Measurements from ENCODE around the gene FAM89B. TPM values are rescaled to one million over a fixed set of nuclear protein-coding genes. Genes with fewer than 3 reads are reported as not detected.

The FAM89B gene
- polyA plus RNA-seq, 3 donors: 51.3 to 139 (median 70.8) TPM

DNA sequence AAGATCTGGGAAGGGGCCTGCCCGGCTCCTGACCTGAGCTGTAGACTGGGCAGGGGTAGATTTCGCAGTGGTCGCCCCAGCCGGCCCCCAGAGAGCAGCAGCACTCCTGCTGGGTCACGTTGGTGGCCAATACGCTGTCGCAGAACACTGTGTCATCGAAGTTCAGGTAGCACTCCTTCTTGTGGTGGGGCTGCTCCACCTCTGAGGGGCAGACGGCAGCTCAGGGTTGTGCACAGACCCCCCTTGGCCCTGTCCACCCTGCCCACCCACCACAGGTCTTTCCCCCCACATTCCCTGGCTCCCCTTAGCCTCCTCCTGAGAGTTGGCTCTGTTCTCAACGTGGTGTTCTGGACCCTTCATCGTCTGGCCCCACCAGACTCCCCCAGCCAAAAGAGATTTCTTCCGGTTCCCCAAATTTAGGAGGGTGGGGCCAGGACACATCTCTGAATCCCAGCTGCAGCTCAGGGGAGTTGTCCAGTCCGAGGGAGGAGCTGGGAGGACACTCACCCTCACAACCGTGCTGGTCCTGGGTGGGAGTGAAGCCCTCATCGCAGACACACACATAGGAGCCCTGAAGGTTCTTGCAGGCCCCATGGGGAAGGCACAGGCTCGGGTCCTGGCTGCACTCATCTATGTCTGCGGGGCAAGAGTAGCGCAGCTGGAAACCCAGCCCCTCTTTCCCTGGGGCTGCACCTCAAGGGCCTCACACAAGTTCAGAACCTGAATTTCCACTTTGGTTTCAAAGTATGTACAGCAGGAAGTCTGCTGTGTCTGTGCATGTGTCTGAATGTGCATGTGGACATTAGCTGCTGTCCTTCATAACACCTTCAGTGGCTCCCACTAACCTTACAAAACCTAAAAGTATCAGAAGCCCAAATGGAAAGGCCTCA is 31.0 kb upstream of the FAM89B start:
- no peaks in the 10 kb centered on the region for H3K9me3 ChIP-seq (replicated peaks in 1 of 2; ENCODE audit: control insufficient read depth in 1 of 2, insufficient read depth in 1 of 2, low read length in 2 of 2)
- Mint-ChIP-seq H3K36me3 (peaks cover 11 to 26% of the 10 kb centered on the region in 2 donors), H3K4me1 (peaks cover 20% of the 10 kb centered on the region), H3K4me3 (peak overlapping the region; percentile 82 to 86), H3K9me3 (no peaks in the 10 kb centered on the region), H3K27me3 (ENCODE audit: low read depth in 3 of 3) (peaks cover 9 to 12% (median 11%) of the 10 kb centered on the region in 3 donors), H3K27ac (peak overlapping the region; percentile 72 to 88 (median 85))
- peak overlapping the region; percentile 20 to 49 for H3K27ac ChIP-seq (ENCODE audit: low read depth in 1 of 2, low read length in 2 of 2)
- DNase-seq: no peak
- peak overlapping the region; percentile 48 to 90 (median 51) for H3K4me3 ChIP-seq (replicated peaks in 1 of 3; ENCODE audit: low read depth in 2 of 3, low read length in 3 of 3)
- H3K79me2 ChIP-seq (ENCODE audit: insufficient read depth, low read length): no peaks in the 10 kb centered on the region
- peak; percentile 7 for TF ChIP-seq CTCF (IDR thresholded peaks at IDR 0.05)
- H2AFZ ChIP-seq (ENCODE audit: insufficient read depth, low read depth, low read length, poor library complexity, severe bottlenecking): peak overlapping the region; percentile 90
- H3K4me2 ChIP-seq (replicated peaks; ENCODE audit: extremely low read depth, low read length, poor library complexity, severe bottlenecking): peak overlapping the region; percentile 99
- peak overlapping the region; percentile 54 for H3K9ac ChIP-seq (ENCODE audit: insufficient read depth, low read length, poor library complexity, severe bottlenecking)
- peaks cover 22 to 24% of the 10 kb centered on the region in 2 donors for H3K36me3 ChIP-seq (replicated peaks in 1 of 2; ENCODE audit: control insufficient read depth in 1 of 2, insufficient read depth in 2 of 2, low read length in 2 of 2)
- H4K20me1 ChIP-seq (ENCODE audit: insufficient read depth, low read length): peaks cover 5% of the 10 kb centered on the region
- intact Hi-C loops (cut with micrococcal nuclease): loop anchor here (2.0 to 10.0 kb wide), 3 partner anchors 33 to 73 kb away; partner anchors contain the start of genes MAP3K11 (in 2 of the 2) and PCNX3 (in 1 of the 2)
- 33% methylated on average over 14 of the region's 18 CpGs for WGBS (ENCODE audit: insufficient coverage)
- no peaks in the 10 kb centered on the region for H3K27me3 ChIP-seq (ENCODE audit: control insufficient read depth in 2 of 2, insufficient read depth in 2 of 2, low read length in 2 of 2)
- peaks cover 16 to 34% of the 10 kb centered on the region in 2 donors for H3K4me1 ChIP-seq (ENCODE audit: control insufficient read depth in 1 of 2, insufficient read depth in 2 of 2, low read length in 2 of 2)

- WGBS (ENCODE audit: insufficient coverage): 100% methylated on average over 2 of the region's 3 CpGs
- Histone ChIP-seq H4K20me1 (ENCODE audit: insufficient read depth, low read length) (no peaks in the 10 kb centered on the region), H3K9ac (ENCODE audit: insufficient read depth, low read length, poor library complexity, severe bottlenecking) (no peak overlapping the region), H3K4me1 (ENCODE audit: control insufficient read depth in 1 of 2, insufficient read depth in 2 of 2, low read length in 2 of 2) (peaks cover 23 to 45% of the 10 kb centered on the region in 2 donors), H3K27me3 (ENCODE audit: control insufficient read depth in 2 of 2, insufficient read depth in 2 of 2, low read length in 2 of 2) (no peaks in the 10 kb centered on the region), H3K9me3 (replicated peaks in 1 of 2; ENCODE audit: control insufficient read depth in 1 of 2, insufficient read depth in 1 of 2, low read length in 2 of 2) (no peaks in the 10 kb centered on the region), H2AFZ (ENCODE audit: insufficient read depth, low read depth, low read length, poor library complexity, severe bottlenecking) (no peak overlapping the region), H3K27ac (ENCODE audit: low read depth in 1 of 2, low read length in 2 of 2) (no peak overlapping the region), H3K36me3 (replicated peaks in 1 of 2; ENCODE audit: control insufficient read depth in 1 of 2, insufficient read depth in 2 of 2, low read length in 2 of 2) (peaks cover 8% of the 10 kb centered on the region in 2 donors), H3K4me3 (replicated peaks in 1 of 3; ENCODE audit: low read depth in 2 of 3, low read length in 3 of 3) (no peak overlapping the region), H3K79me2 (ENCODE audit: insufficient read depth, low read length) (no peaks in the 10 kb centered on the region), H3K4me2 (replicated peaks; ENCODE audit: extremely low read depth, low read length, poor library complexity, severe bottlenecking) (no peak overlapping the region)
- Mint-ChIP-seq H3K36me3 (peaks cover 2 to 11% of the 10 kb centered on the region in 2 donors), H3K4me3 (no peak overlapping the region), H3K27me3 (ENCODE audit: low read depth in 3 of 3) (peaks cover 10 to 12% (median 11%) of the 10 kb centered on the region in 3 donors), H3K9me3 (no peaks in the 10 kb centered on the region), H3K4me1 (peaks cover 25% of the 10 kb centered on the region), H3K27ac (peak overlapping the region in 2 of 7 donors; percentile 62 to 80)
- TF ChIP-seq CTCF (IDR thresholded peaks at IDR 0.05): no peak
- no peak for DNase-seq
- intact Hi-C loops (cut with micrococcal nuclease): loop anchor here (5.0 to 10.0 kb wide), 2 partner anchors 69 to 72 kb away; partner anchors contain the start of genes MAP3K11 (in 2 of the 2) and PCNX3 (in 1 of the 2)
These were observed 29.5 kb upstream of the FAM89B start for GRCh38 chr11:65542738-65543390.
